Measurements from ENCODE around the gene AKAP6. TPM values are rescaled to one million over a fixed set of nuclear protein-coding genes. Genes with fewer than 3 reads are reported as not detected.
"Not testable (repeated sequence)": the region's sequence is repeated elsewhere in the genome, so short reads cannot be mapped to it uniquely, and the experiment has no call there.

The AKAP6 gene
- total RNA-seq, 1 donor from 2014 or later: 600 TPM

DNA sequence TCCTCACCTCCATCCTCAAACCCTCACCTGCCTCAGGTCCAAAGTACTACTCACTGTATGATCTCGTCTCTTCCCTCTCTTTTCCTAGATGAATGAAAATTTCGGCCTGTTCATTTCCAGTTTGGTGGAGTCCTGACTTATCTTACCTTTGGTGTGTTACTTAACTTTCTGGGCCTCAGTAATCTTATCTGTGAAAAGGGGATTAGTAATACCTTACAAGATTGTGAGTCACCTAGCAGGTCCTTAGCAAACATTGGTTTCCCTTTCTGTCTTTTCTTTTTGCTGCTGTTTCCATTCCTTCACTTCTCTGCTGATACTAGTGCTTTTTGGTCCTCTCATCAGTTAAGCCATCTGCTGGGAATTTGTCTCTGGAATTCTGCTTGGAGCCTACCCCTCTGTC, 52.8 kb downstream of the AKAP6 start:
- no peak for DNase-seq
- TF ChIP-seq, protein P1, sequence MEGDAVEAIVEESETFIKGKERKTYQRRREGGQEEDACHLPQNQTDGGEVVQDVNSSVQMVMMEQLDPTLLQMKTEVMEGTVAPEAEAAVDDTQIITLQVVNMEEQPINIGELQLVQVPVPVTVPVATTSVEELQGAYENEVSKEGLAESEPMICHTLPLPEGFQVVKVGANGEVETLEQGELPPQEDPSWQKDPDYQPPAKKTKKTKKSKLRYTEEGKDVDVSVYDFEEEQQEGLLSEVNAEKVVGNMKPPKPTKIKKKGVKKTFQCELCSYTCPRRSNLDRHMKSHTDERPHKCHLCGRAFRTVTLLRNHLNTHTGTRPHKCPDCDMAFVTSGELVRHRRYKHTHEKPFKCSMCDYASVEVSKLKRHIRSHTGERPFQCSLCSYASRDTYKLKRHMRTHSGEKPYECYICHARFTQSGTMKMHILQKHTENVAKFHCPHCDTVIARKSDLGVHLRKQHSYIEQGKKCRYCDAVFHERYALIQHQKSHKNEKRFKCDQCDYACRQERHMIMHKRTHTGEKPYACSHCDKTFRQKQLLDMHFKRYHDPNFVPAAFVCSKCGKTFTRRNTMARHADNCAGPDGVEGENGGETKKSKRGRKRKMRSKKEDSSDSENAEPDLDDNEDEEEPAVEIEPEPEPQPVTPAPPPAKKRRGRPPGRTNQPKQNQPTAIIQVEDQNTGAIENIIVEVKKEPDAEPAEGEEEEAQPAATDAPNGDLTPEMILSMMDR (IDR thresholded peaks at IDR 0.05; ENCODE audit: partially characterized antibody, unreplicated experiment): no peak
- H3K4me3 Mint-ChIP-seq (ENCODE audit: unreplicated experiment): peak overlapping the region; percentile 9
- H3K27ac Mint-ChIP-seq (ENCODE audit: unreplicated experiment): no peak overlapping the region
- H3K9me3 Mint-ChIP-seq (ENCODE audit: unreplicated experiment): peaks cover 13% of the 10 kb centered on the region
- H3K27me3 Mint-ChIP-seq (ENCODE audit: unreplicated experiment): peaks cover 4% of the 10 kb centered on the region
- H3K4me1 Mint-ChIP-seq (ENCODE audit: low read depth, unreplicated experiment): peaks cover 55% of the 10 kb centered on the region
- H3K36me3 Mint-ChIP-seq (ENCODE audit: unreplicated experiment): peaks cover 4% of the 10 kb centered on the region

DNA sequence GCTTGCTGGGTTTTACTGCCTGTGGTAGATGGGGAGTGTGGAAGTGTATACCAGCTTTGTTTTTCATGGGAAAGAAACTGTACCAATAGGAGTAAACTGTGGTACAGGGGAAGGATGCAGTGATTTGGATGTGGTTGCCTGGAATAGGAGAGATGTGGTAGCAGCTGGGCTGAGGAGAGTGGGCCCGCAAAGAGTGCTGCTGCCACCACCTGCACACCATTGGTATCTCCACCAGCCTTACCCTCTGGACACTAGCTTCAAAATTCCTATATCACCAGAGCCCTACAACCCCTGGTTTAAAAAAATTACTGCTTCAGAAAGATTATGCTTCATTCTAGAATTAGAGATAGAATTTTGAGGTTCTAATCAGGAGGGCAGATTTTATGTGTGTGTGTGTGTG, 53.6 kb downstream of the AKAP6 start:
- no peak overlapping the region for H3K4me3 Mint-ChIP-seq (ENCODE audit: unreplicated experiment)
- peaks cover 48% of the 10 kb centered on the region for H3K4me1 Mint-ChIP-seq (ENCODE audit: low read depth, unreplicated experiment)
- TF ChIP-seq, protein P1 (IDR thresholded peaks at IDR 0.05; ENCODE audit: partially characterized antibody, unreplicated experiment): no peak
- DNase-seq: peak; percentile 48
- peak overlapping the region; percentile 45 for H3K27ac Mint-ChIP-seq (ENCODE audit: unreplicated experiment)
- H3K36me3 Mint-ChIP-seq (ENCODE audit: unreplicated experiment): peaks cover 2% of the 10 kb centered on the region
- peaks cover 4% of the 10 kb centered on the region for H3K27me3 Mint-ChIP-seq (ENCODE audit: unreplicated experiment)
- H3K9me3 Mint-ChIP-seq (ENCODE audit: unreplicated experiment): peaks cover 10% of the 10 kb centered on the region

DNA sequence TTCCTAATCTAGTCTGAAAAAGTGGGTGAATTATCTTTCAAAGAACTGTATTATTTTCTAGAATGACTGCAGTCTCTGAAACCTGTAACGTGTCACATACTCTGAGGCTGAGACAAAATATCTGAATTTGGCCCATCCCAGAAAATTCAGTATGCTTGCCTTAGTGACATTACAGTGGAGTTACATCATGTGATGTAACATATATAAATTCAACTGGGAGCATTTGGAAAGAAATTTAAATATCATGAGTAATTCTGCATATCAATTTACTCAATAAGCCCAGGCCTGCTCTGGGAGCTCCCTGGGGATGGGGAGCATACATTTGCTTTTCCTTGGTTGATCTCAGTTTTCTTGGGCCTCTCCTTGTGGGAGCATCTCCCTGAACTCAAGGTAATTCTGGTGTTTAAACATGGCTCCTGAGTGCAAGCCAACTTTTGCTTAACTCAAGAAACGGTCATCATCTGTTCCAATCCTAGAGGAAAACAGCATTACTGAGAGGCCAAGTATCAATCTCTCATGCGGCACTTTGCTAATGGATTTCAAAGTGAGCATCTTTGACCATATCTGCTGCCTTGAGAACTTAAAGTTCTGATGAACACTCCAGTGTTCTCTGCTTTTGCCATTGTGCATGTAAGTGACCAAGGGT, 54.4 kb downstream of the AKAP6 start:
- Mint-ChIP-seq H3K27me3 (ENCODE audit: unreplicated experiment) (peaks cover 4% of the 10 kb centered on the region), H3K9me3 (ENCODE audit: unreplicated experiment) (peaks cover 11% of the 10 kb centered on the region), H3K4me1 (ENCODE audit: low read depth, unreplicated experiment) (peaks cover 47% of the 10 kb centered on the region), H3K36me3 (ENCODE audit: unreplicated experiment) (peaks cover 9% of the 10 kb centered on the region), H3K4me3 (ENCODE audit: unreplicated experiment) (peak overlapping the region; percentile 26), H3K27ac (ENCODE audit: unreplicated experiment) (no peak overlapping the region)
- no peak for DNase-seq
- TF ChIP-seq, protein P1 (IDR thresholded peaks at IDR 0.05; ENCODE audit: partially characterized antibody, unreplicated experiment): no peak

DNA sequence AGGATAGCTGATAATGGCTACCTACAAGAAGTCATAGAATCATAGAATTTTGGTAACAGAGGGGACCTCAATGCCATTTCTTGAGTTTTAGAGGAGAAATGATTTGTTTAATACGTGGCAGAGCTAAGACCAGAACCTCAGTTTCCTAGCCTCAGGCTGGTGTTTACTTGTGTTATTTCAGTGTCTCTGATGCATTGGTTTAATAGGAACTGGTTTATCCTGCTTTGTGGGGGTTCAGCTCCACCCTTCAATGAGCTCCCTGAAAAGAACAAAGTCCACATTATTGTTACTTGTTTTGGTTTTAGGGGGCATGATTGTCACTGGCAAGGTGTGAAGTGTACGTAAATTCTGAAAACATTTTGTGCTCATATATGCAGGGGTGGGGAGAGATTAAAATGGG, 55.4 kb downstream of the AKAP6 start:
- Mint-ChIP-seq H3K4me1 (ENCODE audit: low read depth, unreplicated experiment) (peaks cover 45% of the 10 kb centered on the region), H3K4me3 (ENCODE audit: unreplicated experiment) (peak overlapping the region; percentile 44), H3K27me3 (ENCODE audit: unreplicated experiment) (peaks cover 4% of the 10 kb centered on the region), H3K27ac (ENCODE audit: unreplicated experiment) (peak overlapping the region; percentile 50), H3K9me3 (ENCODE audit: unreplicated experiment) (peaks cover 14% of the 10 kb centered on the region), H3K36me3 (ENCODE audit: unreplicated experiment) (peaks cover 17% of the 10 kb centered on the region)
- TF ChIP-seq, protein P1 (IDR thresholded peaks at IDR 0.05; ENCODE audit: partially characterized antibody, unreplicated experiment): no peak
- DNase-seq: no peak

DNA sequence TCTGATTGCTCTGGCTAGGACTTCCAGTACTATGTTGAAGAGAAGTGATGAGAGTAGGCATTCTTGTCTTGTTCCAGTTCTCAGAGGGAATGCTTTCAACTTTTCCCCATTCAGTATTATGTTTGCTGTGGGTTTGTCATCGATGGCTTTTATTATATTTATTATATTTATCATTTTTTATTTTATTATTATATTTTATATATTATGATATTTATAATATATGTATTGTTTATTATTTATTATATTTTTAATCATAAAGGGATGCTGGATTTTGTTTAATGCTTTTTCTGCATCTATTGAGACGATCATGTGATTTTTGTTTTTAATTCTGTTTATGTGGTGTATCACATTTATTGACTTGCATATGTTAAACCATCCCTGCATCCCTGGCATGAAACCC, 58.2 kb downstream of the AKAP6 start:
- Mint-ChIP-seq H3K4me1 (ENCODE audit: low read depth, unreplicated experiment) (peaks cover 42% of the 10 kb centered on the region), H3K36me3 (ENCODE audit: unreplicated experiment) (peaks cover 26% of the 10 kb centered on the region)
- not testable (repeated sequence) for H3K27ac Mint-ChIP-seq (ENCODE audit: unreplicated experiment); H3K9me3 Mint-ChIP-seq (ENCODE audit: unreplicated experiment); H3K4me3 Mint-ChIP-seq (ENCODE audit: unreplicated experiment); H3K27me3 Mint-ChIP-seq (ENCODE audit: unreplicated experiment); DNase-seq

Measured in glutamatergic neuron (in vitro differentiated cells).